Endothelial cell of umbilical vein (primary cell): Measurements from ENCODE around the gene TMEM167A. TPM values are rescaled to one million over a fixed set of nuclear protein-coding genes. Genes with fewer than 3 reads are reported as not detected.

Experiments used
- BruUV-seq: library from RNA; stranded (reverse); fragments of 400-500 nt; replicated peaks from 2 replicates; lab custom pipeline; 2021; lab: Mats Ljungman, UMichigan
- CTCF ChIA-PET: fragments of 300-600, 350-600 bp; sonication (Branson Sonifier 250); formaldehyde crosslinking; loops from one replicate; lab custom pipeline; 2021; ENCODE audit warnings: antibody characterized with exemption, inconsistent platforms; lab: Charles Lee
- POLR2A ChIA-PET: fragments of 300-600, 350-600 bp; sonication (Branson Sonifier 250); formaldehyde crosslinking; loops from one replicate; lab custom pipeline; 2021; ENCODE audit warnings: antibody characterized with exemption, inconsistent platforms; lab: Charles Lee
- DNase-seq: peaks from one replicate; pipeline ENCODE4 v3.0.0-alpha.2; 2011; ENCODE audit warnings: low read depth, low spot score
- FAIRE-seq: peaks from 2 replicates; lab custom pipeline; 2011; peaks lifted over from hg19 to GRCh38; lab: Jason Lieb, UNC
- H2AFZ ChIP-seq: 2 replicates; pipeline ENCODE4 v1.6.0; 2012; ENCODE audit warnings: low read depth, low read length, control low read depth, inconsistent platforms
- H3K27ac ChIP-seq: 2 replicates; pipeline ENCODE4 v1.5.1; 2011; ENCODE audit warnings: low read depth, mild to moderate bottlenecking, control low read depth, low read length, moderate library complexity; ENCODE audit not compliant: insufficient read depth
- H3K27me3 ChIP-seq, 2 experiments: 2 replicates each; pipeline versions ENCODE4 v1.6.0 to v1.6.1; 2011; ENCODE audit warnings: low read length in 2 of 2, mixed read lengths in 1 of 2; ENCODE audit not compliant: control insufficient read depth in 2 of 2, insufficient read depth in 2 of 2
- H3K36me3 ChIP-seq, 2 experiments: 2 replicates in 1 of 2; 3 replicates in 1 of 2; pipeline ENCODE4 v1.5.1; 2011; ENCODE audit warnings: low read length in 2 of 2, mild to moderate bottlenecking in 1 of 2, moderate library complexity in 1 of 2; ENCODE audit not compliant: control insufficient read depth in 2 of 2, insufficient read depth in 2 of 2; ENCODE audit errors: extremely low read depth in 1 of 2
- H3K4me1 ChIP-seq: 3 replicates; pipeline ENCODE4 v1.5.1; 2011; ENCODE audit warnings: mild to moderate bottlenecking, low read length; ENCODE audit not compliant: control insufficient read depth, insufficient read depth; ENCODE audit errors: extremely low read depth
- H3K4me2 ChIP-seq: 2 replicates; pipeline ENCODE4 v1.6.1; 2011; ENCODE audit warnings: low read length, control low read depth, mixed read lengths; ENCODE audit not compliant: insufficient read depth
- H3K4me3 ChIP-seq, 3 experiments: fragments of 200-600 bp in 1 of 3; sonication (generic), shearing (Covaris generic) in 1 of 3; replicated peaks in 1 of 3; 2 replicates each; pipeline ENCODE4 v1.5.1; 2011 to 2016; ENCODE audit warnings: control low read depth in 3 of 3, low read length in 3 of 3, mild to moderate bottlenecking in 2 of 3, inconsistent platforms in 1 of 3, low read depth in 1 of 3, moderate library complexity in 1 of 3; ENCODE audit not compliant: insufficient read depth in 1 of 3
- H3K79me2 ChIP-seq: 2 replicates; pipeline ENCODE4 v1.6.0; 2012; ENCODE audit warnings: low read length, inconsistent platforms; ENCODE audit not compliant: control insufficient read depth, insufficient read depth
- H3K9ac ChIP-seq: replicated peaks from 2 replicates; pipeline ENCODE3; 2011; ENCODE audit warnings: low read length, control low read depth; ENCODE audit not compliant: insufficient read depth; ENCODE audit errors: extremely low read depth
- H3K9me1 ChIP-seq: replicated peaks from 3 replicates; pipeline ENCODE4 v1.6.0; 2011; ENCODE audit warnings: mild to moderate bottlenecking, low read length; ENCODE audit not compliant: control insufficient read depth, insufficient read depth; ENCODE audit errors: extremely low read depth
- H3K9me3 ChIP-seq: replicated peaks from 2 replicates; pipeline ENCODE4 v1.5.1; 2012; ENCODE audit warnings: low read length, inconsistent platforms; ENCODE audit not compliant: control insufficient read depth, insufficient read depth
- H4K20me1 ChIP-seq: replicated peaks from 2 replicates; pipeline ENCODE3; 2011; ENCODE audit warnings: mild to moderate bottlenecking, low read length; ENCODE audit not compliant: control insufficient read depth, insufficient read depth; ENCODE audit errors: extremely low read depth
- CTCF ChIP-seq, 2 donors: IDR thresholded peaks; 1 replicate in 1 of 2; 2 replicates in 1 of 2; pipeline ENCODE4 v1.5.1; 2011; ENCODE audit warnings: low read length in 2 of 2, mild to moderate bottlenecking in 2 of 2, moderate library complexity in 2 of 2, control low read depth in 1 of 2, inconsistent platforms in 1 of 2, low read depth in 1 of 2; ENCODE audit not compliant: insufficient read depth in 1 of 2; ENCODE audit errors: extremely low read depth in 1 of 2
- EZH2 ChIP-seq: IDR thresholded peaks from 2 replicates; pipeline ENCODE4 v1.6.1; 2012; ENCODE audit warnings: borderline replicate concordance, low read depth, mild to moderate bottlenecking, moderate library complexity, low read length, inconsistent platforms; ENCODE audit not compliant: severe bottlenecking
- FOS ChIP-seq: IDR thresholded peaks from 2 replicates; pipeline ENCODE4 v1.6.1; 2011; ENCODE audit warnings: mild to moderate bottlenecking, low read length, moderate library complexity, borderline replicate concordance; ENCODE audit not compliant: insufficient read depth
- GATA2 ChIP-seq: IDR thresholded peaks from 2 replicates; pipeline ENCODE4 v1.7.0; 2011; ENCODE audit warnings: low read depth, mild to moderate bottlenecking, moderate library complexity, mixed read lengths, low read length; ENCODE audit not compliant: insufficient read length, insufficient read depth
- JUN ChIP-seq: IDR thresholded peaks from 2 replicates; pipeline ENCODE4 v1.6.1; 2011; ENCODE audit warnings: borderline replicate concordance, low read depth; ENCODE audit not compliant: insufficient read length, insufficient read depth
- MYC ChIP-seq: IDR thresholded peaks from one replicate; pipeline ENCODE4 v1.6.1; 2011; ENCODE audit warnings: mild to moderate bottlenecking, low read depth, low read length
- POLR2A ChIP-seq: IDR thresholded peaks from 2 replicates; pipeline ENCODE4 v1.6.1; 2012; ENCODE audit warnings: low read depth, mild to moderate bottlenecking, control low read depth, low read length
- POLR2AphosphoS5 ChIP-seq: IDR thresholded peaks from 2 replicates; pipeline ENCODE4 v1.6.1; 2012; ENCODE audit warnings: low read depth, mild to moderate bottlenecking, control low read depth, low read length, moderate library complexity; ENCODE audit not compliant: insufficient read depth
- dilution Hi-C: fragments of 300-500 bp; cut with MboI; formaldehyde crosslinking; loops from one replicate; pipeline ENCODE4 v1.15.0; 2019; ENCODE audit warnings: low sequenced_read_pairs; ENCODE audit not compliant: extremely low pct_ligation_motif_present
- intact Hi-C: fragments of 100-400 bp; cut with micrococcal nuclease; formaldehyde crosslinking; loops from one replicate; pipeline ENCODE4 v1.10.0; 2022
- polyA plus RNA-seq, 4 experiments: library from polyadenylated mRNA; depleted of rRNA in 3 of 4; stranded (reverse) in 3 of 4; unstranded in 1 of 4; fragments of >200 nt; gene quantifications; 2 replicates each; pipeline versions ENCODE4 v1.2.1 to v1.2.3, GENCODE V29; 2011 to 2012; ENCODE audit warnings: missing spikeins in 1 of 4
- total RNA-seq: library from RNA; stranded (reverse); gene quantifications from 2 replicates; pipeline ENCODE4 v1.2.3, GENCODE V29; 2021
- TF ChIP-seq, protein P1 (sequence below): IDR thresholded peaks from 2 replicates; pipeline ENCODE4 v1.6.1; 2011; ENCODE audit not compliant: insufficient read depth, insufficient read length

Gene TMEM167A
- total and polyA plus RNA-seq, 2 donors (not counting 3 experiments of a cell fraction or from before 2014, with no cell fraction given): 20.2 to 64.4 TPM

DNA sequence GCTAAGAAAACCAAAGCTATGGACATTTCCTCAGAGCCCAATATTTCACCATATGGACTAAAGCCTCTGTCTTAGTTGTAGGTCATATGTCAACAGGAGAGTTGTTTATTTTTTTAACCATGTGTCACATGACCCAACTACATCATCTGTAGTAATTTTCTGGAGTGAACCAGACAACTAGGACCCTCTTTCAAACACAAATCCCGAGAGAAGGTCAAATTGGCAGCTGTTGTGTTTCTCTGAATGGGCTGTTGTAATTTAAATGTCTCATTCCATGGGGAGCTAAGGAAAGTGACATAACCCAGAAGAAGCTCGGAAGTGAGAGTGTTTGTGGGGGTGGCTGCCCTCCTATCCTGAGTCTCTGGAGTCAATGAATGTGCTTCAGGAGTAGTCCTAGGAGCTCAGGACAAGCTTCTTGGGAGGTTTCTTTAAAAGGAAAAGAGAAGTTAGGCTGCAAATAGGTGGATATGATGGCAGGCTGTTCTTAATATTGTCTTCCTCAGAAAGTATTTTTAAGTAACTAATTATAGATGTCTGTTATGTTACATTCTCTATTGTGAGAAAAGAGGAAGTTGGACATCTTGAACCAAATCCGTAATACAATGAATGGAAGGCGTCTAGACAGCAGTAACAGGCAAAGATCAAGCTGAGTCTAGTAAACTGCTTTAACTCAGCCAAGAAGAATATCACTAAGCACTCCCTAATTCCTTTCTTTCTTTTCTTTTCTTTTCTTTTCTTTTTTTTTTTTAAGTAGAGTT is 50.1 kb downstream of the TMEM167A start:
- no peaks in the 10 kb centered on the region for H3K4me1 ChIP-seq
- DNase-seq: peak; percentile 36
- H3K79me2 ChIP-seq: no peaks in the 10 kb centered on the region
- H4K20me1 ChIP-seq: no peaks in the 10 kb centered on the region
- intact Hi-C loops: no loop called here
- ChIA-PET CTCF (no interaction called here), POLR2A (no interaction called here)
- no peak overlapping the region for H3K4me2 ChIP-seq
- dilution Hi-C loops: no loop called here
- no TSS peak for BruUV-seq
- no peaks in the 10 kb centered on the region for H3K9me1 ChIP-seq
- H3K36me3 ChIP-seq: no peaks in the 10 kb centered on the region
- no peak overlapping the region for H2AFZ ChIP-seq
- H3K4me3 ChIP-seq: no peak overlapping the region
- no peak overlapping the region for H3K9ac ChIP-seq
- FAIRE-seq: peak; percentile 42
- no peaks in the 10 kb centered on the region for H3K9me3 ChIP-seq
- H3K27ac ChIP-seq: no peak overlapping the region
- H3K27me3 ChIP-seq: peaks cover 0 to 1% of the 10 kb centered on the region in 2 experiments
- TF ChIP-seq MYC (no peak), CTCF (IDR thresholded peaks at IDR 0.05; ENCODE audit: extremely low read depth in 1 of 2, insufficient read depth in 1 of 2, low read depth in 1 of 2, low read length in 2 of 2) (no peak), FOS (no peak), JUN (no peak), EZH2 (no peak), POLR2AphosphoS5 (no peak), POLR2A (no peak), GATA2 (no peak)
- TF ChIP-seq, protein P1, sequence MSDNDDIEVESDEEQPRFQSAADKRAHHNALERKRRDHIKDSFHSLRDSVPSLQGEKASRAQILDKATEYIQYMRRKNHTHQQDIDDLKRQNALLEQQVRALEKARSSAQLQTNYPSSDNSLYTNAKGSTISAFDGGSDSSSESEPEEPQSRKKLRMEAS: no peak
